ENCODE measurements around the gene PXMP2.

PXMP2 gene

GRCh38 chr12:132754160-132754932, 67.0 kb downstream of the PXMP2 start:
- peaks cover 37% of the 10 kb centered on the region for H3K36me3 ChIP-seq (ENCODE audit: insufficient read depth, low read length)
- no peak overlapping the region for H2AFZ ChIP-seq (ENCODE audit: low read length, unreplicated experiment)
- no peaks in the 10 kb centered on the region for H3K27me3 ChIP-seq (ENCODE audit: insufficient read depth, low read length)
- no peaks in the 10 kb centered on the region for H3K4me1 ChIP-seq (ENCODE audit: control insufficient read depth, insufficient read depth, low read length, unreplicated experiment)
- peaks cover 92% of the 10 kb centered on the region for H3K79me2 ChIP-seq (ENCODE audit: control insufficient read depth, insufficient read depth, low read length, unreplicated experiment)
- H3K4me3 ChIP-seq (ENCODE audit: low read depth, low read length): no peak overlapping the region
- H3K27ac ChIP-seq (ENCODE audit: low read depth, low read length): no peak overlapping the region

All from ACC112 (cell line).